ENCODE data around the gene ERMP1.

Gene ERMP1

DNA sequence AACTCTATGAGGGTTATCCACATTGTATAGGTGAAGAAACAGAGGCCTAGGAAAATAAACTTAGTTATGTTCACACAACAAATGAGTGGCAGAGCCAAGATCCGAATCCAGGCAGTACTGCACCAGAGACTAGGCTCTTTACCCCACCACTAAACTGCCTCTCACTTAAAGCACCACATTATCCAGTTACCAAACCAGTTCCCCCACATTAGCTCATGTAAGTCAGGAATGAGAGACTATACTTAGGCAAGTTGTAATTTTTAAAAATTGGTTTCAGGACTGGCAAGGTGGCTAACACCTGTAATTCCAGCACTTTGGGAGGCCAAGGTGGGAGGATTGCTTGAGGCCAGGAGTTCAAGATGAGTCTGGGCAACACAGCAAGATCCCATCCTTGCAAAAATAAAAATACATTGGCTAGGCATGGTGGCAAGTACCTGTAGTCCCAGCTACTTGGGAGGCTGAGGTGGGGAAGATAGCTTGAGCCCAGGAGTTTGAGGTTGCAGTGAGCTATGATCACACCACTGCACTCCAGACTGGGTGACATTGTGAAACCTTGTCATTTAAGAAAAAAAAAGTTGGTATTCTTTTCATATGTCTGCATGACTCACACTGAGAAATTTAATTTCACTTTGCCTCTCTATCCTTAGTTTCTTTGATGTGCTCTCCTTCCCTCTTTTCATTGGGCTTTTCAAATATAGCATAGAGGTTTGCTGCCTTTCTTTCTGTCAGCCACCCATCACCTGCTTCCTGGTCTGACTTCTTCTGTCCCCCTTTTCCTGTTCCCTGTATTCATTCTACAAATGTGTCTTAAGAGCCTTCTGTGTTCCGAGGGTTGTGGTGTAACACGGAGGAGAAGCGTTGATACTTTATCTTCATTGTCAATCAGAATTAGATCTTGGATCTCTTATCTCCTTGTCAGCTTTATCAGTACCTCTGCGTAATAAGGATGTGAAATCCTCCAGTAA is 64.7 kb downstream of the ERMP1 start:
- no peak for DNase-seq

GRCh38 chr9:5764130-5764868 is 68.6 kb downstream of the ERMP1 start:
- DNase-seq: no peak

GRCh38 chr9:5762421-5762820 is 70.5 kb downstream of the ERMP1 start:
- DNase-seq: no peak

DNA sequence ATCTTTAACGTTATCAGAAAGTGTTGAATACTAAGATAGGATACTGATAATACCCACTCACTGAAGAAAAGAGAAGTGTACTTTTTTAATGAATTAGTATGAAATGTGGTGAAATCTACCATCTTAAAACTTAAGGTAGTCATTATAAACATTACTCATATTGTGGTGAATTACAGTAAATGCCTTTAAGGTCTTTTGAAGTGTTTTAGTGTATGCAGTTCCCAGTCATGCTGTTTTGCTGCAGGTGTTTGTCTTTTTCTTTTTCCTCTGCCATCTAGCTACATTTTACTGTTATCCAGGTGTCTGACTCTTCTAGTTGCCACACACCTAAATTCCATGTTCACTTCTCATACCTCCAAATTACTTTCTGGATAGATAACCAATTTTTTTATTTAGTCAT is 72.6 kb downstream of the ERMP1 start:
- no peak for DNase-seq

- DNase-seq: no peak
Measured at GRCh38 chr9:5756633-5757032, 76.3 kb downstream of the ERMP1 start.

DNA sequence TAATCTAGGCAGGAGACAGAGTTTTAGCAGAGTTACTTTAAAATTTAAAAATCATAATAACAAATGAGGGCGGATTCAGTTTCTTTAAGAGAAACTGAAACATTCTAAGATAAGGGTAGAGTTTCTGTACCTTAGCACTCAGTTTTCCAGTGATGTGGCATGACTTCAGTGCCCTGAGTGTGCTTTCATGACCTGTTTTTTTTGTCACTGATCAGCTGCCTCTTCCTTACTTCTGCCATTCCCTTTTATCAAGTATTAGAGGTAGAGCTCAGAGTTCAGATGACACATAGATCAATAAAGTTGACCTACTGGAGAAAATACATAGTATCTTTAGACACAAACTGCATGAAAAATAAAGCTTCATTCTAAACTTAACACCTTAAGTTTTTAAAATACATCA is 82.3 kb downstream of the ERMP1 start:
- DNase-seq: no peak

DNA sequence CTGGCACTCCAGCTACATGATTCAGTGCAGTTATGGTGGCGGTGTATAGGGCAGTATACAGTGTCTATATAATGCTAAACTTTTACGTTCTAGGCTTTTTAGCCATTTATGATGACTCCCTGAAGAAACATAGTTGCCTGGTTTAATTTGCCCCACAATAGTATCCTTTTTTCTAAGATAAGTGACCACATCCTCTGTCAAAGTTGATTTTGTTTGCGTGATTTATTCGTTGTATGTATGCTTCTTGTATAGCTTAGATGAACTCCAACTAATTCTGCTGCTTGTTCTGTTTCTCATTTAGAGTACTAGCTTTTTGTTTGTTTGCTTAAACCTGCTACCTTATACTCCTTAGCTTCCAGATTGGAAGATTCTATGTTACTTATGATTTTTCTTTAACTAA is 83.6 kb downstream of the ERMP1 start:
- no peak for DNase-seq

- no peak for DNase-seq
Measured at GRCh38 chr9:5748438-5748837, 84.5 kb downstream of the ERMP1 start.

DNA sequence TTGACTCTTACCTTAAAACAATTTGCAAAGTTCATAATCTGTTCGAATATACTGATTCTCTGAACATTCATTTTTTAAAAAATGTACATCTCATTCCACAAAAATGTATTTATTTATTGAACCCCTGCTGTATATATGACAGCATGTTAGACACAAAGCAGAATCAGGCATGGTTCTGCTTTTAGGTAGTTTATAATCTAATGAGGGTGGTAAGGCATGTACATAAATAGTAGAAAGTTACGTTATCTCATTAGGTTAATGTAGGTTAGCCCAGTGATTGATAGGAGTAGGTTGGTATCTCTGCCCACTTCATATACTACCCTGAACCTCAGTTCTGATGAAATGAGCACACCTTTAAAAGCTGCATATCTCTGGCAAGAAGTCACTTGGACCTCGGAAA is 89.8 kb downstream of the ERMP1 start:
- no peak for DNase-seq

GRCh38 chr9:5736563-5737346 is 96.2 kb downstream of the ERMP1 start:
- DNase-seq: no peak

DNA sequence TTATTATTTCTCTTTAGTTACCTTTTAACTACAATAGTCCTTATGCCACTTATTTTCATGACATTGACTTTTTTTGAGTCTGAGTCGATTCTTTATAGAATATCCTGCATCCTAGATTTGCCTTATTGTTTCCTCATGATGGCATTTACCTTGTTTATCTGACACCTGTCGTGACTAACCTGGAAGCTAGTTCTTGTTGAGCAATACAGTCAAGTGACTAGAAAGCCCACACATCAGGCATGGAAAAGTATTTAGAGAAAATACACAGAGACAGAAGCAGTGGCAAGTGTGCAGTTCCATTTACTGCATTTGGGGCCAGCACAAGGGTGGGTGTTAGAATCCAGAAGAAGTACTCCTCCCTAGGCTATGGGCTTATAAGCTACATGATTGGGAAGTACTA is 97.8 kb downstream of the ERMP1 start:
- DNase-seq: no peak
